Measurements from ENCODE around the gene LRRC27. TPM values are rescaled to one million over a fixed set of nuclear protein-coding genes. Genes with fewer than 3 reads are reported as not detected.

Gene LRRC27
- total RNA-seq, 1 donor from 2014 or later, result 15.1 TPM

DNA sequence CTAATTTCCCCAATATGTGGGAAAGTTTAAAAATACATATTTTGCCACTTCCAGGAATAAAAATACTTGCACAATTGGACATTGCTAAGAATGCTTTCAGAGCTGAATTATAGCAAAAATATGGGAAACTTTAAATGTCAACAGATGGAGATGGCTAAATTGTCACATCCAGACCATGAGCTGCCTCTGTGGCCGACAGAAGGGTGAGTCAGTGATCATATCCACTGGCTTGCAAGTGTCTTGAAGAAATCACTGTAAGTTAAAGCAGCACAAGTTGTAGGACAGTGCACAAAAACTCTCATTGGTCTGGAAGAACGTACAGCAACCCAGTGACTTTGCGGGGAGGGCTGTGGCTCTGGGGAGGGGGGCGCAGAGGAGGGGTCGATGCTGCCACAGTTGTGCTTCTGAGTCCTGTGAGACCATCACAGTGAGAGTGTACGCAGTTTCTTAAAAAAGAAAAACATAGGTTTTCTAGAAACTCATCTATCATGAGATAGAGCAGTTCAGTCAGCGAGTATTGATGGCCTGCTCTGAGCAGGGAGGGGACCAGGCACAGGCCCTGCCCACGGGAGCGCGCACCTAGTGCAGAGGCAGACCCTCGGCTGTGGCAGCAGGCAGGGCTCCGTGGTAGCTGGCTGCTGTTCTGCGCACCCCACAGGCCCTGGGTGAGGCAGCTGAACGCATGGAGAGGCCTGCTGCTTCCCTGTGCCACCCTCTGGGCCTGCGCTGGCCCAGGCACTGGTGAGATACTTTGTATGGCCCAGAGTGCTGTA lies 25.5 kb downstream of the LRRC27 start:
- no peak for DNase-seq (ENCODE audit: low spot score)

DNA sequence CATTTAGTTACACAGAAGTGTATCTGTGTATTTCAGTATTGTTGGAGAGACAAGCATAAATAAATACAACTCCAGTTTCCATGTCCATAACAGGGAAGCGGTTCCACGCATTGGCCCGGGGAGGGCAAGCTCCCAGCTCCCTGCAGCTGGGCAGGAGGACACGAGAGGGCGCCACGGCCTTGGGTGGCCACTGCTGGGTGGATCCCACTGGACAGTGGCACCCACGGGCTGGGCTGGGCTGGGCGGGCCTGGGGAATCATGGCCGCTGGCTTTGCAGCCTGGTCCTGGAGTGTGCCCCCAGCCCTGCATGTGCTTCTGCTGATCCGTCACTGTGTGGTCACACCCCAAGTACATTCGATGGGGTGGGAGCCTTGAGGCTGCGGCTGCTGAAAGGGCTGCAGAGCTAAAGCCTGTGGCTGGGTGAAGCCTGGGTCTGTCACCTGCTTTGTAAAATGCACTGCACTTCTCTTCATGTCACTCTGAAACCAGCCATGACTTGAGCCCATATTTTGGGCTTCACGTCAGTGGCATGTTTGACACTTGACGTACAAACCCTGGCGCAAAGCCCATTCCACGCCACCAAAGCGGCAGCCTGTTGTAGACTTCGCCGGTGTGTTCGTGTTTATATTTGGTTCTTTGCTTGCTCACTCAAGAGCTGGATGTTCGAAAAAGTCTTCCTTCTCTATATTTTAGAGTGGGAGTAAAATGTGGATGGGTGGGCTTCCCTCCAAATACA lies 27.5 kb downstream of the LRRC27 start:
- DNase-seq (ENCODE audit: low spot score), result no peak

DNA sequence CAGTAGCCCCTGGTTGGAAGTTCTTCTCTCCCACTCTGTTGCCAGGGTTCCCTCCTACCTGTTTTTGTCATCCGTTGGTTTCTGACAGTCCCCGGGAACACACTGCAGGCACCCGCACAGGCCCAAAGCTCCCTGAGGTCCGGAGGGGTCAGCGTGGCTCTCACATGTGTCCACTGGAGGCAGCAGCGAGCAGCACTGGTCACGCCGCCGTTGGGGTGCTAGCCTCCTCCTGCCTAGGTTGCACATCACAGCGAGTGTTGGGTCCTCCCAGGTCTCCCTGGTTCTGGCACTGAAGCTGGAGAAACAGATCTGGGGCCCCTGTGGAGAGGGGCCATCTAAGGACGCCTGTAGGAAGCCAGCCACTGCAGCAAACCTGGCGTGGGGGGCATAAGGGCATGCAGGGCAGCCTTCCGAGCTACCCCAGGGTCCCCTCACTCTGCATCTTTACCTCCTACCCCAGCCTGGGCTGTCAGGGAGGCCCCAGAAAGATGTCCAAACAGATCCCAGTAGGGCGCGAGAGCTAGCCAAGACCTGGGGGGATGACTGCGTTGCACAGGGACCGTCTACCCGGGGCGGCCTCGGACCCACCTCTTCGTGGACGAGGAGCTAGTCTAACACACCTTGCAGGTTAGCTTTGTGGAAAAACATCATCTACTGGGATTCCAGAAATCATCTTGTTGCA lies 28.9 kb downstream of the LRRC27 start:
- DNase-seq (ENCODE audit: low spot score), result no peak

DNA sequence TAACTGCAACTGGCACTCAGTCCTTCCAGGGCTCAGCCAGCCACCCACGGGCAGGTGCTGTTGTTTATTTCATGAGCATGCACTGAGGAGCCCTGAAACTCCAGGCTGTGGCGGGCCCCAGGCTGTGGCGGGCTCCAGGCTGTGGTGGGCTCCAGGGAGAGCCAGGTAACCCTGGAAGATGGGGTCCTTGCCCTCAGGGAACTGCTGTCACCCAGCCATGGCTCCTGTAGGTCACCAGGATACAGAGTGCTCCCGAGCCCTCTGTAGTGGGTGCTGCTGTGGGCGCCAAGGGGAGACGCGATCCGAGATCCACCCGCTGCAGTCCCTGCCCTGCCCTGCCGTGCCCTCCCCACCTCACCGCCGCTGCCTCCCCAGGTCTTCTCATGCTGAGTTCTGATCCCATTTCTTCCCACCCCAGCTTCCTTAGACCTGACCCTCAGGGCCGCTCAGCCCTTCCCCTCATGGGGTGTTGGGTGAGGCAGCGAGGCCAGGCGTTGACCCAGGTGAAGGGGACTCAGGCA lies 29.6 kb downstream of the LRRC27 start:
- DNase-seq (ENCODE audit: low spot score), result no peak

GRCh38 chr10:132362151-132362611 lies 30.2 kb downstream of the LRRC27 start:
- no peak for DNase-seq (ENCODE audit: low spot score)

GRCh38 chr10:132363376-132363775 lies 31.4 kb downstream of the LRRC27 start:
- DNase-seq (ENCODE audit: low spot score), result no peak

- no peak for DNase-seq (ENCODE audit: low spot score)
Measured at GRCh38 chr10:132363921-132364593, 32.1 kb downstream of the LRRC27 start.

GRCh38 chr10:132364594-132364970 lies 32.6 kb downstream of the LRRC27 start:
- no peak for DNase-seq (ENCODE audit: low spot score)

DNA sequence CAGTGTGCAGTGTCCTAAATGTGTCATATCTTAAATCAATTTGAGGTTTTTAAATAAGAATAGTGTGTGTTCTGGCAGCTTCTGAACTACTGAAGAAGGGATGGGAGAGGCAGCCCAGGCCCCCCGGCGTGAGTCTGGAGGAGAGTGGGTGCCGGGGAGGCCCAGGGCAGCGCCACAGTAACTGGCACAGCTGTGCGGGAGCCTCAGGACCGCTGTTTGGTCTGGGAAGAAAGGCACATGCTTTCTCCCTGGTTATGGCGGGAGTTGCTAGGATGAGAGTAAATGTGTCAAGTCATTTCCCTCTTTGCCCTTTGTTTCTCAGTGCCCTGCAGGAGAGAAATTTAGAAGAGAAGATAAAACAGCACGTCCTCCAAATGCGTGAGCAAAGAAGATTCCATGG lies 33.1 kb downstream of the LRRC27 start:
- no peak for DNase-seq (ENCODE audit: low spot score)

GRCh38 chr10:132366006-132366405 lies 34.0 kb downstream of the LRRC27 start:
- no peak for DNase-seq (ENCODE audit: low spot score)

DNA sequence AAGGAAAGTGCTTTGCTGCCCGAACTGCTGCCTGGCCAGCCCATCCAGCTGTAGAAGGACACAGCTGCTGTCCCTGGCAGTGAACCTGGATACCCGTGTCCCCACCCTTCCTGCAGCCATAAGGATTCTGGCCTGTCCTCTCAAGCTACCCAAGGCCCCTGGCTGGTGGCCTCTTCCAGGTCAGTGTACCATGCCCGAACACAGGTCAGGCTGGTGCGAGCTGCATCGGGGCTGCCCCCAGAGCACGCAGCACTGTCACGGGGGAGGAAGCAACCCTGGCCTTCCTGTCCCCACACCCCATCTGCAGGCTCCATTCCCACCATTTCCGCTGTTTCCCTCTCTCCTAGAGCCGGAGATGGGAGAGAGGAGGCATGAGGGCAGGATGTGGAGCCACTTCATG lies 34.5 kb downstream of the LRRC27 start:
- DNase-seq (ENCODE audit: low spot score), result no peak

GRCh38 chr10:132368391-132368790 lies 36.4 kb downstream of the LRRC27 start:
- no peak for DNase-seq (ENCODE audit: low spot score)

DNA sequence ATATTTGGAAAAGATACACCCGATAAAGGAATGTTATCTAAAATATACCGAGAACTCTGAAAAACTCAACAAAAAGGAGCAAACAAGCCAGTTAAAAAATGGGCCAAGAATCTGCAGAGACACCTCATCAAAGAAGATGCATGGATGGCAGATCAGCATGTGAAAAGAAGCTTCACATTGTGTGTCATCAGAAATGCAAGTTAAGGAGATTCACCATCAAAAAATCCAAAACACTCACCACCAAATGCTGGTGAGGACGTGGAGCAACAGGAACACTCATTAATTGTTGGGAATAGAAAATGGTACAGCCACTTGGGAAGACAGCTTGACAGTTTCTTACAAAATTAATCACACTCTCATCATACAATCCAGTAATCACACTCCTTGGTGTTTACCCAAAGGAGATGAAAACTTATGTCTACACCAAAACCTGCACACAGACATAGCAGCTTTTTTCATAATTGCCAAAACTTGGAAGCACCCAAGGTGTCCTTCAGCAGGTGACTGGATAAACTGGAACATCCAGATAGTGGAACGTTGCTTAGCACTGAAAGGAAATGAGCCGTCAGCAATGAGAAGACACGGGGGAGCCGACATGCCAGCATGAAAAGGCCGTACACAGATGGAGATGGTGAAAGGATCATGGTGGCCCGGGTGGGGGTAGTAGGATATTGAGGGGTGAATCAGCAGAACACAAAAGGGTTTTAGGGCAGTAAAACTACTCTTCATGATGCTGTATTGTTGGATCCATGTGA lies 37.1 kb downstream of the LRRC27 start:
- no peak for DNase-seq (ENCODE audit: low spot score)

- DNase-seq (ENCODE audit: low spot score), result no peak
Measured at GRCh38 chr10:132369636-132370185, 37.7 kb downstream of the LRRC27 start.

DNA sequence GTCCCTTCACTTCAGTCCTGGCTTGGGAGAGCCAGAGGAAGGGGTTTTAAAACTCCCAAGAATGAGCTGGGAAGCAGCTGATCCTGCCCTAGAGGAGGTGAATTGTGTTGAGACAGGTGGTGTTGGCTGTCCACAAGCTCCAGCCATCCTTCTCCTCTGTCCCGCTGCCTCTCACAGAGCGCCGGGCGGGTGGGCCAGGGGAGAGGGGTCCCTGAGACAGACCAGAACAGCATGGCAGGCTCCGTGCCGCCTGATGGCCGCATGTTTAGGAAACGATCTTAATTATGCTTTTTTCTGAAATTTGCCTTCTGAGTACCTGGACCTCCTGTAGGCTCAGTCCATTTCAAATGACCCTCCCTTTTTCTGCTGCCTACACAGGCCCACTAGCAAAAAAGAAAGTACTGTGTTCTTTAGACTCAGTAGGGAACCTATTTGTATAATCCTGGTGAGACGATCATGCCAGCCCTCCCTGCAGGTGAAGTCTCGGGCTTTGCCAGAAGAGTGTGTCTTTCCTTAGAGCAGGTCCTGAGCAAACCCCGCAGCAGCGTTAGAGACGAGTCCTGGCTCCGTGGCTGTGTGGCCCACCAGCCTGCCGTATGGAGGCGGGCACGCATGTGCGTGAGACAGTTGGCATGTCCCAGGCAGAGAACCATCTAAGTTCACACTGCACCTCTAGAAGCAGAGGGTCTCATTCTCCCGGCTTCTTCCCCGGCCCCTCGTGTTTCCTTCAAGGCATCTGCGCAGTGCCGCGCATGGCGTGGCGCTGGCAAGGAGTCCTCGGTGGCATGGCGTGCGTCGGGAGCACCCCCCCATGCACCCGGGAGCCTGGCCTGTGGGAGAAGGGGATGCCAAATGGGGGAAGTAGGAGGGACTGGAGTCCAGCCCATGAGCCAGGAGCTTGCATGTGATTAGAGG lies 38.7 kb downstream of the LRRC27 start:
- no peak for DNase-seq (ENCODE audit: low spot score)

DNA sequence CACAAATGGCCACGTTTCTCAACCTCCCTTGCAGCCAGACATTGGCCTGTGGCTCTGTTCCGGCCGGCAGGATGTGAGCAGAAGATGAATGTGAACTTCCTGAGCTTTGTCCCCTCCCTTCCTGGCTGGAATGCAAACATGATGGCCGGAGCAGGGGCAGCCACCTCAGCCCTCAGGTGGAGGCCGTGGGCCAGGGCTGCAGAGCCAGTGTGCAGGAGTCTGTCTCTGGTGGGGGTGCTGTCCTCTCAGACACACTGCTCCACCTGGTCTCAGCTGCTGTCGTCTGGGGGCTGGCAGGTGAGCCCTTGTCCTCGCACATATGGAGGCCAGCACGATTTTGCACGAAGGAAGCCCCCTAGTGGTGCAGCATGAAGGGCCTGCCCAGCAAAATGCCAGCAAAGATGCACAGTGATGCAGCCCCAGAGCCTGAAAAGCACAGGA lies 39.7 kb downstream of the LRRC27 start:
- no peak for DNase-seq (ENCODE audit: low spot score)

DNA sequence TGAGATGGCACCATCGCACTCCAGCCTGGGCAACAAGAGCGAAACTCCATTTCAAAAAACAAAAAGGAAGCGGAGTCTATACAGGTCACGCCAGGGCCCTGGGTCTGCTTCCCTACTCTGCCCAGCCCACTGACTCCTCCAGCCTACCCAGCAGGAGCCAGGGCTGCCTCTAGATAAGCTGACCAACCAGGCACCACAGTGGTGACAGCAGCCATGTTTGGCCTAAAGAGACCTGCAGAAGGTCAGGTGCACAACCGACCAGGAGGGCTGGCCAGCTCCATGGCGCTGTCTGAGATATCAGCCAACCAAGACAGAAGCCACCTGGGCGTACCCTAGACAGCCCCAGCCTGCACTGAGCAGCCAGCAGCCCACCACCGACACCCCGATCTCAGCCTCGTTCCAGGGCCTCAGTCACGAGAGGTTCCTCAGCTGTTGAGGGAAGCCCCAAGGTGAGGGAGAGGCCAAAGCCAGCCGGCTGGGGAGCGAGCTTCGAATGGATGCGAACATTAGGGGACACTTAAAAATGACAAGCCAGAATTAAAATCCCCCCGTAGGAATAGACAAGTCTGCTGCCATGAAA lies 40.6 kb downstream of the LRRC27 start:
- DNase-seq (ENCODE audit: low spot score), result no peak

DNA sequence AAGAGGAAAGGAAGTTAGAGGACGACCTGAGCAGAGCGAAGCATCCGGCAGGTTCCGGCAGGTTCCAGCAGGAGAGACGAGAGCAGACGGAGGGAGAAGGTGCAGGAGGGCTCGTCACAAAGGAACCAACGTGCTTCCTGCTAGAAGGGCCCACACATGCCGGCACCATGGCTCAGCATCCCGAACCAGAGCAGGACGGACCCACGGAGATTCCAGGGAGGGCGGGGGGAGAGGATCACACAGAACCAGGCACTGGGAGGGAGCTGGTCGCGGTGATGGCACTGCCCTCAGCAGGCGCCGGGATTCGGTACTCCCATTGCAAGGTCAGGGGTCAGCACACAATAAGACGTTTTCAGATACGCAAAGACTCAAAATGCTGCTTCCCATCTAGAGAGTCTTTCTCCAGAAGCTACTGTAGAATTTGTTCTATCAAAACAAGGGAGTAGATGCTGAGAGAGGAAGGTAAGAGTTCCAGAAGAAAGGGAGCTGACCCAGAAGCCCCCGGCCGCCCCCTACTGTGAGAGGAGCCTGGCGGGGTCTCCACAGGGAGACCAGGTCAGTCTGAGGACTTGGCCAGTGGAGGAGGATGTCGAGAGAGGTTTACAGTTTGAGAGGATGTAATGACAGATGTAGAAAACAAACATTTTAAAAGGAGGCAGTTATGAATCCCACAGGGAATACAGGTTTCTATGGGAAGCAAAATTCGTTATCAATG lies 41.4 kb downstream of the LRRC27 start:
- DNase-seq (ENCODE audit: low spot score), result no peak

DNA sequence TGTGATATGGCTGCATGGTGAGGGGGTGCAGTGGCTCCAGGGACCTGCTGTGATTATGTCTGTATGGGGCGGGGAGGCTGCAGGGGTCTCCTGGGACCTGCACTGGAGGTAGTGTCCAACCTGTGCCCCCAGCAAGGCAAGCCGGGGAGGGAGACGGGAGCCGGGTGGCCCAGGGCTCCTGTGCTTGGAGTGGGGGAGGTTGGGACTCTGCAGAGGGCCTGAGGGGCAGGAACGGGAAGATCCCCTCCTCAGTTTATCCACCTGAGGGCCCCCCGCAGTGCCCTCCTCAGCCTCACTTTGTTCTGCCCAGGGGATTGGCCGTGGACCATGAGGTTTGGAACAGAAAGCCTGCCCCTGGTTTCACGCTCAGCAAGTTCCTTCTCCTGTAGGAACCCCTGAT lies 42.2 kb downstream of the LRRC27 start:
- no peak for DNase-seq (ENCODE audit: low spot score)
